HL-60/S4 treated with retinoic acid at 250 ng/mL for 4 days and 3 days (cell line): ENCODE measurements around the gene ECM1.

Source experiments
- in situ Hi-C: fragments of 300-500 bp; cut with MboI; formaldehyde crosslinking; loops from 2 replicates; pipeline ENCODE4 v1.7.0; 2022; ENCODE audit warnings: low sequenced_read_pairs

The ECM1 gene

DNA sequence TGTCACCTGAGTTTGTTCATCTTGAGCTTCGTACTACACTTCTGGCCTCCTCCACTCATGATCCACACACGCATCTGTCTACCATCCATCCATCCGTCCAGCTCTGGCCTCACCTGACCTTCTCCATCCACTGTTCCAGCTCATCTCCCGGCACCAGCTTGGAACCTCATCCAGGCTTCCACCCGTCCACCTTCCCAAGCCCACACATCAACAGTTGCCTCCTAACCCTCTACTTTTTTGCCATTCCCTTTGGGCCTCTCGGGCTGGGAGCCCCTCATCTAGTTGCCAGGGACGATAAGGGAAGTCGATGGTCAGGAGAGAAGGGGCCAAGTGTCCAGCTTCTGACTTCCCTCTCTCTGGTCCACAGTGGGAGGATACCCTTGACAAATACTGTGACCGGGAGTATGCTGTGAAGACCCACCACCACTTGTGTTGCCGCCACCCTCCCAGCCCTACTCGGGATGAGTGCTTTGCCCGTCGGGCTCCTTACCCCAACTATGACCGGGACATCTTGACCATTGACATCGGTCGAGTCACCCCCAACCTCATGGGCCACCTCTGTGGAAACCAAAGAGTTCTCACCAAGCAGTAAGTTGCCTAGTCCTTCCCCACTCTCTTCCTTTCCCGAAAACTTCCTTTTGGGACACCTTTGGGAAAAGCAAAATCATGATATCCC is 4.2 kb downstream of the ECM1 start:
- in situ Hi-C loops = no loop called here

- in situ Hi-C loops = no loop called here
These were observed 4.9 kb downstream of the ECM1 start for GRCh38 chr1:150512846-150513245.

DNA sequence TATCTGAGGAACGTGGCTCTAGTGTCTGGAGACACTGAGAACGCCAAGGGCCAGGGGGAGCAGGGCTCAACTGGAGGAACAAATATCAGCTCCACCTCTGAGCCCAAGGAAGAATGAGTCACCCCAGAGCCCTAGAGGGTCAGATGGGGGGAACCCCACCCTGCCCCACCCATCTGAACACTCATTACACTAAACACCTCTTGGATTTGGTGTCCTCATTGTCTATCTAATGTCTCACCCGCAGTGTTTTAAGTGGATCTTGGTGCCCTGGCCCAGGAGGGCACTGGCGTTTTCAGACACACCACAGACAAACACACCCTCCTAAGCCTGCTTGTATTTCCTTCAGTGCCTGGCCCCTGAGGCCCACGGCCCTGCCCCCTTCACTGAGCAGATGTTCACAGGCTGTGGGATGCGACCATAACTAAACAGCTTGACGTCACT is 5.5 kb downstream of the ECM1 start:
- in situ Hi-C loops = no loop called here

- in situ Hi-C loops = no loop called here
These were observed 6.4 kb downstream of the ECM1 start for GRCh38 chr1:150514260-150514659.

GRCh38 chr1:150514913-150515327 is 7.0 kb downstream of the ECM1 start:
- in situ Hi-C loops = no loop called here

DNA sequence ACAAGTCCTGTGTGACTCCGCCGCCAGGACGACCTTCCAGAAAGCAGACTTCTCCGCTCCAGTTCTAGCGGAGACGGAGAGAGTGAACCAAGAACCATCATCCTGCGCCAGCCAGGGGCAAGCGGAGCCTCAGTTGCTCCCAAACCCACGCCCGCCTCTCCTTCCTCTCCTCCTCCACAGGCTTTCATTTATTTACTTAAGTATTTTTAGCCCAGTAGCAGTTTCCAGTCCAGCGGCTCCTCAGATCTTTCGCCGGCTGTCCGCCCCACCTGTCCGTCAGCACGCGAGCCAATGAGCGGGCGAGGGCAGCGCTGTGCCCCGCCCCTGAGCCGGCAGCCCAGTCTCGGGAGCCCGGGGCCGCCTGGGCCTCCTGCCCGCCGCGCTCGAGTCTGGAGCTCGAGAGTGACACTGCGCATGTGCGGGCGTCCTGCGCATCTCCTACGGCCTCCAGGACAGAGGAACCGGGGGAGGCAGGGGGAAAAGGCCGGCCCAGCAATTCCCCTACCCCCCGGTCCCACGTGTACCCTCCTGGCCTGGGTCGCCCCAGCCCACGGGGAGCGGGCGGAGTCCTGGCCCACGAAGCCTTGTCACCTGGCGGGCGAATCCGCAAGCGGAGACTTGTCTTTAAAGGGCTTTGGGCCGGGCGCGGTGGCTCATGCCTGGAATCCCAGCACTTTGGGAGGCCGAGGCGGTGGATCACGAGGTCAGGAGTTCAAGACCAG is 7.6 kb downstream of the ECM1 start, which contains the start of gene FALEC:
FALEC (plus strand) TSS at position 425 of the 722 bp plus-strand sequence.
- in situ Hi-C loops = no loop called here

DNA sequence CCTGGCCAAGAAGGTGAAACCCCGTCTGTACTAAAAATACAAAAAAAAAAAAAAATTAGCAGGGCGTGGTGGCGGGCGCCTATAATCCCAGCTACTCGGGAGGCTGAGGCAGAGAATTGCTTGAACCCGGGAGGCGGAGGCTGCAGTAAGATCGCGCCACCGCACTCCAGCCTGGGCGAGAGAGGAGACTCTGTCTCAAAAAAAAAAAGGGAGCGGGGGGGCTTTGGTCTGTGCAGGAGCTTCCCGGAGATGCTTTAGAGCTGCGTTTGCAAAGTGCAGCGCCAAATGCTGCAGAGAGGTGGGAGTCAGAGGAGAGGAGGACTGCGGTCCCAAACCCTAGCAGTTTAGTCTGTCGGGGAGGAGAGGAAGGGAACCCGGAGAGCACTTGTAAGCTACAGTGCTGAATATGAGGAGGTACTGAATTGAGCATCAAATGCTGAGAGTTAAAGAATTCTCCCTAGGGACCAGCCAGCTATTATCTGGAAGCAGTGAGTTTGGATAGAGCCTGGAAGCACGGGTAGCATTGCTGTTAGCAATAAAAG is 8.2 kb downstream of the ECM1 start:
- in situ Hi-C loops = no loop called here

- in situ Hi-C loops = no loop called here
These were observed 8.7 kb downstream of the ECM1 start for GRCh38 chr1:150516616-150517015.

DNA sequence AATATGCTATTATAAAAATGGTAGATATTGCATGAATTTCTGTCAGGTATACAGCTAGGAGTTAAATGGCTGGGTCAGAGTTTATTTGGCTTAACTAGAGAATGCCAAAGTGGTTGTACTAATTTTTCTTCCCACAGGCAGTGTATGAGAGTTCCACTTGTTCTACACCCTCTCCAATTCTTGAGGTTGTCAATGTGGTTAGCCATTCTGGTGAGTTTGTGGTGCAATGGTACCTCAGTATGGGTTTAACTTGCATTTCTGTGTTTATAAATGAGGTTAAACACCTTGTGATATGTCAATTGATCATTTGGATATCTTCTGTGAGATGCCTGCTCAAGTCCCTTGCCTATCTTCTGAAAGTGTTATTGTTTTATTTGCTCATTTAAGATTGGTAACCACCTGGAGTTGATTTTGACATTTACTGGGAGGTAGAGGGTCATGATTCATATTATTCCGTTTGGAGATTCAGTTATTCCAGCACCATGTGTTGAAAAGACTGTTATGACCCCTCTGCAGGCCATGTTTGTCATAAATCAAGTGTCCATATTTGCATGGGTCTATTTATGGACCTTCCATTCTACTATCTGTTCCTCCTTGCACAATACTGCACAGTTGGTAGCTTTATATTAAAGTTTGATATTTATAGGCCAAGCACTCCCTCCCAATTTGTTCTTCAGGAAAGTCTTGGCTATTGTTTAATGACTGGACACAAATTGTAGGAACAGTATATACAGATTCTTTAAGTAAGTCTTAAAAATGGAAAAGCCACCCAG is 13.5 kb downstream of the ECM1 start:
- in situ Hi-C loops = no loop called here

GRCh38 chr1:150525348-150525747 is 17.4 kb downstream of the ECM1 start:
- in situ Hi-C loops = no loop called here

DNA sequence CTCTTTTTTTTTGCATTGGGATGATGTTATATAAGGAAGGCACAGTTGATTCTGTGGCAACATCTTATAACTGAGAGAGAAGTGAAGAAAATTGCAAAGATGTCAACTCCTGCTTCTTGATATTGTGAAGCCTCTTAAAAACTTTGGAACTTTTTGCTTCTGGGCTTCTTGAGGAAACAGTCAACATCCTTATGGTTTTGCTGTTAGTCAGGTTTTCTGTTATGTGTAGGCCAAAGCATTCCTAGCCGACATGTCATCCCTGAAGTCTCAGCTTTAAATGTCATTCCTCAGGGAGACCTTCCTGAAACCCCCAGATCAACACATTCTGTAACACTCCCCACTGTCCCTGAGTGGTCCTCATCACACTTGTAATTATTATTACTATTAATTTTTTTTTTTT is 20.3 kb downstream of the ECM1 start:
- in situ Hi-C loops = no loop called here

DNA sequence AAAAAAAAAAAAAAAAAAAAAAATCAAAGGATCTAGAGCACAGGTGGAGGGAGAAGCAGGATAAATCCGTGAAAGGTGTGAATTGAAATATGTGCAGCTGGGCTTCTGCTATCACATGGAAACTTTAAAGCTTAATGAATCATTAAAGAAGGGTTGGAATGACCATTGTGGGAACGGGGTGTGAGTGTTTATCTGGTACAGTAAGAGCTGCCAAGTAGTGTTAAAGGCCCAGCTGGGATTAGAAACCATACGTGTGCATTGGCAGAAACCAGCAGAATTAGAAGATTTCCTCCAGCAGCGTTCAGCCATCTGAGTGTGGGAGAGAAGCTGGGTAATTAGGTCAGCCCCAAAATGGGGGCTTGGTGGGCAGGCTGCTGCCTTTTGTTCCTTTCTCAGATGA is 21.1 kb downstream of the ECM1 start:
- in situ Hi-C loops = no loop called here

DNA sequence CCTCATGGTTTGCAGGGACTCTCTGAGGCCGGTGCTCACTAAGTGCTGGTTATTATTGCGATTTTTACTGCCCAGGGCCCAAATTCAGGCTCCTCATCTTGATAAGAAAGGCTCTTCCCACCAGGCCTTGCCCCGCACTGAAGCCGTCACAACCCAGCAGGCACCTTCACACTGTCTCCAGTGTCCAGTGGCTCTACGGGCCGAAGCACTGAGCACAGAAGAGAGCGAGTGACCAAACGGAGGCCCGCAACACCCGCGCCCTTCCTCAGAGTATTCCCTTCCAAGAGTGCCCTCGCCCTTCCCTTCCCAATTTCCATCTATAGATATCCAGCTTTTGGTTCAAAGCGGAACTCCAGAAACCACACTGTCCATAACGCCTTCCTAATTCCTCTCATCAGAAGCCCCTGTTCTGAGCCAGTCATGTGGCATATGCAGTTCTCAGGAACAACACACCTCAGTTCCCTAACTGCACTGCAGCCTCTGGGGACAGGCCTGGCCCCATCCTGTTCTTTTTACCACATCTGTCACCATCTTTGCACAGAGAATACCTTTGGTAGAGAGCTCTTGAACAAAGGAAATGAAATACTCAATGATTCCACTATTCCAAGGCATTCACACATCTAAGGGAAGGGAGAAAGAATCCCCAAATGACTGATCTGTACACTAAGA is 22.7 kb downstream of the ECM1 start:
- in situ Hi-C loops = no loop called here

DNA sequence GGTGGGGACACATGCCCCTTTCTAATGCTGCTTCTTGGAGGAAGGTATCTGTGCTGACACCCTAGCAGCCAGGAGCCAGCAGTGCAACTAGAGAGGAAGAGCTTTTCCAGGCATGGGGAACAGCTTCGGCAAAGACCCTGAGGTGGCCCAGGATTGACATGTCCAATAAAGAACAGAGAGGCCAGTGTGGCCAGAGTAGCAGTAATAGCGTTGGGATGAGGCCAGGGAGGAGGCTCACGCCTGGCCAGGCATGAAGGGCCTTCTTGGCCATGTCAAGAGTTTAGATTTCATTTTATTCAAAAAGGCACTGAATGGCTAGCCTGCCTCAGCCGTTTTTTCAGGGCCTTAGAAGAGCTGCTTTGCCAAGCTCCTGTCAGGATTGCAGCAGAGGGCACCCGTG is 25.0 kb downstream of the ECM1 start:
- in situ Hi-C loops = no loop called here

GRCh38 chr1:150534002-150534401 is 26.1 kb downstream of the ECM1 start:
- in situ Hi-C loops = no loop called here

DNA sequence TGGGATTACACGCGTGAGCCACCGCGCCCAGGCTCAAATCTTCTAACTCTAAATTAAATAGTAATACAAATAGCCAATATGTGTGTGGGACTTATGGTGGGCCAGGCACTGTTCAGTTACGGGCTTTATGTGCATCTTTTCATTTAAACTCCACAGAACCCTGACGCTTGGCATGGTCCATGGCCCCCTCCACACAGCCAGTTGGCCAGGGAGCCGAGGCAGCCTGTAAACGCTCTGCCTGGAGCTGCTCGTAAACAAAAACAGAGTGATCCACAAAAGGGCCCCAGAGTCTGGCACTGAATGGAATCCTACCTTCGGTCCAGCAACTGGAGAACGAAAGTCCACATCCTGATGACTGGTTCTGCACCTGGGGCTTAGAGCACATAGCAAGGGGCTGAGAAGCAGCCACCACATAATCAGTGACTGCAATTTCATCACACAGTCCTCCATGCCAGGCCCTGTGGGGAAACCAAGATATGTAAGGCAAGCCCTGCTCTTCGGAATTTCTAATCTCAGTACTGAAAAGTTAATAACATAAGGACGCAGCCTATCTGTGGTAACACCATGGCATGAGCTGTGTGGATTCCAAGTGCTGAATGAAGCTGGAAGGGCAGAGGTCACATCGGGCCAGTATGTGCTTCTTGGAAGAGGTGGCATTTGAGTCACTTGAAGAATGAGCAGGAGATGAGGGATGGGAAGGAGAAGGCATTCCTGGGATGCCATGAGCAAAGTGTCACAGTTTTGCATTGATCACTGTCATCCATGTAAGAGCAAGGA is 27.8 kb downstream of the ECM1 start:
- in situ Hi-C loops = no loop called here

DNA sequence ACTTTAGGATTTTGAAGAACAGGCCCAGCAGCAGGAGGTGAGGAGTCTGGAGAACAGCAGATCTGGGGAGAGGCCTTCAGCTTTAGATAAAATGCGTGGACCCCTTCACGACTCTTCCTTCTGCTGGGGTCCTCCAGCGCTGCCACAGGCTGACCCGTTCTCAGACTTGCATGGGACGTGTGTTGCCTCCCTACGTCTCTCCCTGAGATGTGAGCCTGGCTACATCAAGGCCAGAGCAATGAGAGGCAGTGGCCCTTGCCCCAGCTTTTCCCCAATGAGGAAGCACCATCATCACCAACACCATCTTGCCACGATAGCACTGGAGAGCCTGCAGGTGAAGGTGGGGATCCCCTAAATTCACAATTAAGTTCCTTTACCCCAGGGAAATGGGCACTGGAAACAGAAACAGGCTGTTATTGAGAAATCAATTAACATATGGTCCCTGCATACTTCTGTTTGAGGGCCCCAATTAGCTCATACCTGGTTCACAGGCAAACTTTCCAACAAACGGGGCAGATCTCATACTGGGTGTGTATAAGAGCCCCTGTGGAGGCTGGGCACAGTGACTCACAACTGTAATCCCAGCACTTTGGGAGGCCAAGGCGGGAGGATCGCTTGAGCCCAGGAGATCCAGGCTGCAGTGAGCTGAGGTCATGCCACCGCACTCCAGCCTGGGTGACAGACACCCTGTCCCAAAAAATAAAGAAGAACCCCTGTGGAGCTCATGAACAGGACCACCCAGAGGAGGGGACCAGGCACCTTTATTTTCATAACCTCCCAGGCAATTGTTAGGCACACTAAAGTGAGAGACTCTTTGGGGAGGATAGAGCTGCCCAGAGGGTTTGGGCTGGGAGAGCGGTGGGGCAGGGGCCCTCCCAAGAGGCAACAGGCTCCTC is 29.2 kb downstream of the ECM1 start:
- in situ Hi-C loops = no loop called here

DNA sequence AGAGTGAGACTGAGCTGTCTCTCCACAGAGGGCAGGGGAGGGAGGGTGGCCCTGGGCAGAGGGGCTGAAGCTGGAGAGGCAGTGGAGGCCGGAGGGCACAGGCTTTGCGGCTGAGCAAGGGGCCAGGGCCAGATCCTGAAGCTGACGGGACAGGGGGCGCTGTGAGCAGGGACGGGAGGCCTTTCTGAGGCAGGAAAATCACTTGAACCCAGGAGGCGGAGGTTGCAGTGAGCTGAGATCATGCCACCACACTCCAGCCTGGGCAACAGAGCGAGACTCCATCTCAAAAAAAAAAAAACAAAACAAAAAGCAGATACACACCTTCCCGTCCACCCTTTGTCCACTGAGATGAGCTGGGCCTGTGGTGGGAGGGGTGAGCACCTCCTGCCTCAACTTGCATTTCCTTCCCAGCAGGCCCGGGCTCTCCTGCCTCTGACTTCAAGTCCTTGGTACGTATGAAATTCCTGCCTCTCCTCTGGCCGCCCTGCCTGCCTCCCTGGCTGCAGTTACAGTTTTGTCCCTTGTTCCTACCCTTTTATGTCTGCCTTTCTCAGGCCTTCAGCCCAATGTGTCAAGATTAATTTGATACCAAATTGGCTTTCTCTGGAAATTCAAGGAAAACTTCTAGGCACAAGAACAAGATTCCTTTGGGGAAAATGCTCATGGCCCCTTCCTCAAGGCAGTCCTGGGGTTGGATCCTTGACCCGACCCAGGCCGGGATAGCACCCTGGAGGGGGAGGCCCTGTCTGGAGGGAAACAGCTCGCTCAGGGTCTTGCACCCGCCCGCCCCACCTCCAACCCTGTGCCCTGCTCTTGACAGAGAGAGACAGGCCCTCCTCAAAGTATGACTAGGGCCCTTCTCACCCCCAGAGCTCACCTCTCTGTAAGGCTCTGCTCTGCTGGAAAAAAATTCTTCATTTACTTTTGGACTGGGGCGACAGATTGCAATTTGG is 30.1 kb downstream of the ECM1 start:
- in situ Hi-C loops = no loop called here
